Dendritic cell treated with granulocyte-macrophage colony-stimulating factor and Interleukin-4, amounts not matched to agents 40 ng/mL and 50 ng/mL, for 4 days (primary cell): ENCODE data around the gene RMDN2.

Experiments used
- H3K27ac Mint-ChIP-seq: one replicate; pipeline ENCODE4 v1.8.0; 2022; ENCODE audit warnings: mild to moderate bottlenecking, mixed read lengths
- H3K27me3 Mint-ChIP-seq: one replicate; pipeline ENCODE4 v1.8.0; 2022; ENCODE audit warnings: mild to moderate bottlenecking, mixed read lengths
- H3K36me3 Mint-ChIP-seq: one replicate; pipeline ENCODE4 v1.8.0; 2022; ENCODE audit warnings: low read depth, mixed read lengths
- H3K4me1 Mint-ChIP-seq: one replicate; pipeline ENCODE4 v1.8.0; 2022; ENCODE audit warnings: low read depth, mixed read lengths
- H3K4me3 Mint-ChIP-seq: one replicate; pipeline ENCODE4 v1.8.0; 2022; ENCODE audit warnings: mild to moderate bottlenecking, moderate library complexity, mixed read lengths
- H3K9me3 Mint-ChIP-seq: one replicate; pipeline ENCODE4 v1.8.0; 2022; ENCODE audit warnings: mixed read lengths
- intact Hi-C: fragments of 100-400 bp; cut with micrococcal nuclease; formaldehyde crosslinking; loops from one replicate; pipeline ENCODE4 v1.15.0; 2022

RMDN2 gene

DNA sequence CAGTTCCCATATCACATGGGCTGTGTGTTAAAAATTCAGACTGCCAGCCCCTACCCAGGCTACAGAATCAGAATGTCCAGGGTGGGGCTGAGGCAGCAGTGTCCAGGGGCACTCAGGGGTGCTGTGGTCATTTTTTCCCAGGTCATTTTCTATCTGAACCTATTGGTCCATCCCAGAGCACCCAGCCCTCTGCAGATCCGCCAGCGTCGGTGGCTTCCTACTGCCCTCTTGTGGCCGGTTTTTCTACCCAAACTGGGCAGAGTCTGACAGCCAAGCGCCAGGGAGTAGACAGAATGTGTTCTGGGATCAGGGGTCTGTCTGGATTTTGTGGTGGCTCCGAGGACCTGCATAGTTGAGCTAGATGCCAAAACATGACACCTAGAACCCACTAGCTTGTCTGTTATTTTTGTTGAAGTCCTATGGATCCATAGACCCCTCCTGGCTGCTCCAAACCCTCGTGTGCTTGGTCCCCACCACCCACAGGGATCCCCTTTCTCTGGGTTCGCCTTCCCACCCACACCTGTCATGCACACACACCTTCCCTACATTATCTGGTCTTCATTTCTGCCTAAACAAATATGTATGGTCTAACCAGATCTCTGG is 34.1 kb upstream of the RMDN2 start:
- Mint-ChIP-seq H3K4me1 (peaks cover 62% of the 10 kb centered on the region), H3K27ac (peak overlapping the region; percentile 89), H3K27me3 (peaks cover 3% of the 10 kb centered on the region), H3K36me3 (no peaks in the 10 kb centered on the region), H3K9me3 (no peaks in the 10 kb centered on the region), H3K4me3 (no peak overlapping the region)
- intact Hi-C loops, result loop anchor here (10.0 kb wide), 1 partner anchor 384 kb away; no protein-coding TSS in a partner anchor

DNA sequence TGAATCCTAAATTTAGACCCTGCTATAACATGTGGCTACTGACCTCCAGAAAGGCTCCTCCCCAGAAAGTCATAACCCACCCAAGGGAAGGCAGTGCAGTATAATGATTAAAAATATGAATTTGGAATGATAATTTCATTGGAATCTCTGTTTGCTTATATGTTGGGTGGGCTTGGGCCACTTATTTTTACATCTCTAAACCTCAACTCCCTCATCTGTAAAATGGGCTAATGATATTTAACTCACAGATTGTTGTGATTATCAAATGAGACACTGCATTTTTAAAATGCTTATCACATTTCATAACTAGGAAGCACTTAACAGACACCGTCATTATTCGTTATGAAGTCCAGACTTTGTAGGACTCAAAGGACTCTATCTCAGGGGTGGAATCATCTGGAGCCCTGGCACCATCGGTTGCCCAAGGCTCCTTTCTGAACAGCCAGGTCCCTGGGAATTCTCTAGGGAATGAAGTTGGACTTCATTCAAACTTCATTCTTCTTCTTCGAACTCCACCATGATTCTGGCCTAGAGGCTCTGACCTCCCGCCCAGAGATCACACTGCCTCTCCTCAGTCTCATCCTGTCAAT is 33.1 kb upstream of the RMDN2 start:
- H3K4me3 Mint-ChIP-seq, result peak overlapping the region; percentile 71
- H3K36me3 Mint-ChIP-seq, result no peaks in the 10 kb centered on the region
- no peaks in the 10 kb centered on the region for H3K9me3 Mint-ChIP-seq
- H3K27me3 Mint-ChIP-seq, result no peaks in the 10 kb centered on the region
- intact Hi-C loops, result loop anchor here (2.0 to 10.0 kb wide), 2 partner anchors 33 to 383 kb away; partner anchors contain the start of gene RMDN2
- peak overlapping the region; percentile 89 for H3K27ac Mint-ChIP-seq
- H3K4me1 Mint-ChIP-seq, result peaks cover 67% of the 10 kb centered on the region

DNA sequence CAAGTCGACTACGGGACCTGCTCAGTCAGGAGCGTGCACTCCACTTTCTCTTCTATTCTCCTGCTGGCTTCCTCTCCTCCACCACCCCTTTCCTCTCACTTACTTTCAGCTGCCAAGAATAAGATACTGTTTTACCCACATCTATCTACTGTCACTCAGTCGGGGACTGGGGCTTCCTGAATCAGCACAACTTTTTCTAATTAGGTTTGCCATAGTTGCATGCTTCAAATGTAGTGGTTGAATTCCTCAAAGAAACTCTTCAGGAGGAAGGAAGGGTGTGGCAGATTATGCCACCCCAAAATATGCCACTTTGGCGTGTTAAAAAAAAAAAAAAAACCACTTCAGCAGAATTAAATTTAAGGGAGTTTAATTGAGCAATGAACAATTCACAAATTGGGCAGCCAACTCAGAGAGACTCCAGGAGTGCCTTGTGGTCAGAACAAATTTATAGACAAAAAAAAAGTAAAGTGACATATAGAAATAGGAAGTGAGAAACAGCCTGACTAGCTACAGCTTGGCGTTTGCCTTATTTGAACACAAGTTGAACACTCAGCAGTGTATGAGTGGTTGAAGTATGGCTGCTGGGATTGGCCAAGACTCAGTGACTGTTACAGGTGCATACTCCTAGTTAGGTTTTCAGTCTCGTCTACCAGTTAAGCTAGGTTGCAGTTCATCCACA is 32.5 kb upstream of the RMDN2 start:
- Mint-ChIP-seq H3K4me3 (peak overlapping the region; percentile 71), H3K9me3 (no peaks in the 10 kb centered on the region)
- intact Hi-C loops, result loop anchor here (2.0 to 10.0 kb wide), 2 partner anchors 32 to 382 kb away; partner anchors contain the start of gene RMDN2

DNA sequence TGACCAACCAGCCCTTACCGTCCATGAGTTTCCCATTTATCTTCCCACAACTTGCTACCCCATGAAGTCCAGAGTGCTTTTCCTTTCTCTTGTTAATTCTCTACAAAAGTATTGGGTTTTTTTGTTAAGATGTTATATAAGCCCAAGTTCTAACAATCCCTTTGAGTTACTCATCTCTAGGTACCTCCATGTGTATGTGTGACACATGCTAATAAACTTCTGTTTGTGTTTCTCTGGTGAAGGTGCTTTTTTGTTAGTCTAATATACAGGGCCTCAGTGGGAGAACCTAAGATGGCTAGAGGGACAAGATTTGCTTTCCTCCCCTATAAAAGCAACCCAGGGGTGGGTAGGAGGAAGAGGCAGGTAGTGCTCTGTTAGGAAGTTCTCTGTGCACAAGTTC is 31.8 kb upstream of the RMDN2 start:
- intact Hi-C loops, result loop anchor here (2.0 to 10.0 kb wide), 2 partner anchors 31 to 381 kb away; partner anchors contain the start of gene RMDN2
- Mint-ChIP-seq H3K9me3 (no peaks in the 10 kb centered on the region), H3K36me3 (no peaks in the 10 kb centered on the region), H3K4me3 (no peak overlapping the region), H3K27ac (peak overlapping the region; percentile 89), H3K27me3 (no peaks in the 10 kb centered on the region), H3K4me1 (peaks cover 67% of the 10 kb centered on the region)

More for the DNA sequence above, 32.5 kb upstream of the RMDN2 start:
- H3K27ac Mint-ChIP-seq, result peak overlapping the region; percentile 89
- no peaks in the 10 kb centered on the region for H3K27me3 Mint-ChIP-seq
- no peaks in the 10 kb centered on the region for H3K36me3 Mint-ChIP-seq
- peaks cover 67% of the 10 kb centered on the region for H3K4me1 Mint-ChIP-seq

DNA sequence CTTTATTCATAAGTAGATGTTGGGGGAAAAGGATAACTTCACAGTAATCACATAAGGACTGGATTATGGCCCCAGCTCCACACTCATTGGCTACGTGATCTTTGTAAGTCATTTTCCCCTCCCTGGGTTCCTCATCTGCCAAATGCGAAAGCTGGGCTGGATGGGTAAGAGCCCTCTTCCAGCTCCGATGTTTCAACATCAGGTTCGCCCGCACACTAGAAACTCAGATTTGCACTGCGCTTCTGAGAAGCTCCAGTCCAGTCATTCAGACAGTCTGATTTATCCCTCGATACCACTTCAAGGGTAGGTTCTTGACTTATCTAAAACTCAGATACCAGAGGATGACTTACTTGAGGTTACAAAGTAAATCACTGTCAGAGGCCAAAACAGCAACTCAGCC is 31.0 kb upstream of the RMDN2 start:
- intact Hi-C loops, result loop anchor here (10.0 kb wide), 1 partner anchor 381 kb away; no protein-coding TSS in a partner anchor
- Mint-ChIP-seq H3K4me3 (no peak overlapping the region), H3K27me3 (no peaks in the 10 kb centered on the region), H3K36me3 (no peaks in the 10 kb centered on the region), H3K4me1 (peaks cover 64% of the 10 kb centered on the region), H3K9me3 (no peaks in the 10 kb centered on the region), H3K27ac (peak overlapping the region; percentile 89)

DNA sequence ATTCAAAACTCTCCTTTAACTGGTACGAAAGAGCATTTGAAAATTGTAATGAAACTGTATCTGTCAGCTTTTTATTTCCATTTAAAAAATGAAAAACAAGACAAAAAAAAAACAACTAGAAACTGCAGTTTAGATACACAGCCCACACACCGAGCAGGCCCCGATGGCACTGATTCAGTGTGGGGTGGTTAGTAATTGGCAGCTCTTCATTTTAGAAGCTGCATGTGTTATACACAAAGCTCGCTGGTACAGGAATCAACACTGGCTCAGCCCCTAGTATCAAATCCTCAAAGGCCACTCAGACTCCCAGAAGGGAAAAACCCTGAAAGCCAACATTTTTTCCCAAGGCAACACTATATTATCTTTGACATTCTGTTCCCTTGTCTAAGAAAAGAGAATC is 30.5 kb upstream of the RMDN2 start:
- intact Hi-C loops, result loop anchor here (10.0 kb wide), 1 partner anchor 380 kb away; no protein-coding TSS in a partner anchor
- H3K4me3 Mint-ChIP-seq, result no peak overlapping the region
- H3K27me3 Mint-ChIP-seq, result no peaks in the 10 kb centered on the region
- peak overlapping the region; percentile 89 for H3K27ac Mint-ChIP-seq
- H3K9me3 Mint-ChIP-seq, result no peaks in the 10 kb centered on the region
- H3K36me3 Mint-ChIP-seq, result no peaks in the 10 kb centered on the region
- peaks cover 60% of the 10 kb centered on the region for H3K4me1 Mint-ChIP-seq

DNA sequence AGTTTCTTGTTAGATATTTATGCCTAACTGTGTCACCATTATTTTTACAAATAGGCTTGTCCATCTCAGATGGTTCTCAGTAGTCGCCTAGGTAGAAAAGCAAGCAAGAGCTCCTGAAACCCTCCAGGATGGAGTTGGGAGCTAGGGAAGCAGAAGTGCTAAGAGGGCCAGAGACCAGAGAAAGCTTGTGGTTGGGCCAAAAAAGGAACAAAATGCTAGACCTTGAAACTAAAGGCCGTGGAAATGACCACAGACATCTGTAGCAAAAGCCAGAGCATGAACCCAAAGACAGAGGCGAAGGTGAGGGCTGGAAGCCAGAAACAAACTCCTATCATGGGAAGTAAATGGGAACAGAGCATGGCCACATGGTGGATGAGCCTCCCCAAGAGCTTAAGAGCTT is 29.9 kb upstream of the RMDN2 start:
- Mint-ChIP-seq H3K27ac (peak overlapping the region; percentile 89), H3K9me3 (peaks cover 5% of the 10 kb centered on the region), H3K36me3 (no peaks in the 10 kb centered on the region), H3K27me3 (no peaks in the 10 kb centered on the region), H3K4me3 (no peak overlapping the region), H3K4me1 (peaks cover 60% of the 10 kb centered on the region)
- intact Hi-C loops, result loop anchor here (10.0 kb wide), 1 partner anchor 380 kb away; no protein-coding TSS in a partner anchor

DNA sequence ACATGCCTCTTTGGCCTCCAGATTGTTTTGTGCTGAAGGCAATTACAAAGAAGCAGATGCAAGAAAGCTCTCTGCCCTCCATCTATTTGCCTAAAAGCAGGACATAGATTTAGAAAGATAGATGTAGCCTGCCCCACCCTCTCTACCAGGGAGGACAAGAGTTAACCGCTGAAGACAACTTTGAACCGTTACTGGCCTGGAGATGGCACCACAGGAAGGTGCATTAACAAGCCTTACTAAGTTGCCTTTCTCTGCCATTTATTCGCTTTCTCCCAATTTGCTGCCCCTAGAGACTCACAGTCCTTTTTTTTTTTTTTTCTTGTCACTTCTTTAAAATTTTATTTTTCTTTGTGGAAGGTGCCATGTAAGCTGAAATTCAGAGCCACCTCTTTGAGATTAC is 28.8 kb upstream of the RMDN2 start:
- Mint-ChIP-seq H3K4me1 (peaks cover 49% of the 10 kb centered on the region), H3K9me3 (peaks cover 15% of the 10 kb centered on the region), H3K36me3 (no peaks in the 10 kb centered on the region), H3K4me3 (no peak overlapping the region), H3K27ac (no peak overlapping the region), H3K27me3 (no peaks in the 10 kb centered on the region)
- intact Hi-C loops, result loop anchor here (10.0 kb wide), 1 partner anchor 378 kb away; no protein-coding TSS in a partner anchor

DNA sequence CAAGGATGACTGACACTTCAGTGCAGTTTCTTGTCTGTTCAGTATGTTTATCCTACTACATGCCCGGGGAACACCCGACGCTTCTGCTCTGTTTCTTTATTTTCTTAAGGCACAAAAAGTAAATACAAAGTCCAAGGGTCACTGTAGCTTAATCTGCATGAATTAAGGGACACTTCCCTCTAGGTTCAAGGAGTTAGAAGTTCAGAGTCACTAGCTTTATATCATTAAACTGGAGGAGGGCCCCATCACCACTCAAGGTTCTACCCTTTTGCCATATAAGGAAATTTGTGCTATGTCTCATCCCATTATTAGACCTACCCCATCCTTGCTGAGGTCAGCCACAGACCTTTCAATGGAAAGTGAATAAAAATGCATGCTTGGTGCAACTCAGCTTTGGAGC is 27.6 kb upstream of the RMDN2 start:
- intact Hi-C loops, result loop anchor here (10.0 kb wide), 1 partner anchor 377 kb away; no protein-coding TSS in a partner anchor
- Mint-ChIP-seq H3K4me3 (no peak overlapping the region), H3K9me3 (peaks cover 15% of the 10 kb centered on the region), H3K36me3 (no peaks in the 10 kb centered on the region), H3K27ac (no peak overlapping the region), H3K27me3 (no peaks in the 10 kb centered on the region), H3K4me1 (peaks cover 37% of the 10 kb centered on the region)

DNA sequence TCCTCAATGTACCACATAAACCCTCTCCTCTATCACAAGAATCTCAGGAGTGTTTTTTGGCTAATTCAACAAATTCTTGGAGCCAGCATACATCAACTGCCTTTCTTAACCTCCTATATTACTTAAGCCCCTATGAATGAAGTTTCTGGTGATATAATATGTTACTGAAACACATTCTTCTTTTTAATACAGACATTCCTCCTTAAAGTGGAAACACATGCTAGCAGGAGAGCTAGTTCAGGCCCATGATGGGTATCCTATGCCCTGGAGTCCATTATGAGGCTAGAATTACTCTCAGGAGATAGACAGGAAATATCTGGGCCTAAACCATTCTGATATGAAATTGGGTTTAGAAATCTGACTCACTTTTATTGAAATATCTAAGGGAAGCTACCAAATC is 26.6 kb upstream of the RMDN2 start:
- Mint-ChIP-seq H3K27me3 (no peaks in the 10 kb centered on the region), H3K4me1 (peaks cover 28% of the 10 kb centered on the region), H3K36me3 (no peaks in the 10 kb centered on the region), H3K9me3 (peaks cover 15% of the 10 kb centered on the region), H3K27ac (no peak overlapping the region), H3K4me3 (no peak overlapping the region)
- intact Hi-C loops, result loop anchor here (10.0 kb wide), 1 partner anchor 376 kb away; no protein-coding TSS in a partner anchor

DNA sequence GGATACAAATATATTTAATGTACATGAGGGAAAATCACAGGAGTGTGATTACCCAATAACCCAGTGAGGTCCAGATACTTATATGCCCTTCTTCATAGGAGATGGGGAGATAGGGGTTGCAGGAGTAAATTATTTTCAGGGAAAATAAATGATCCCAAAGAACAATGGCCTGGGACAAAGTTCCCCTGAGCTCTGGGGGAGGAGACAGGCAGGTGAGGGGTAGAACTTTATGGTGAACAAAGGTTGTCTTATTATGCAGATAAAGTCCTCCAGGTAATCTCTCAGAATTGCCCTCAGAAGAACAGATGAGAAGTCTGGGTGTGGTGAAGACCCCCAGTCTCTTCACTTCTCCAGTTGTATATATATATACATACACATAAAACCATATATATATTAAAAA is 22.1 kb upstream of the RMDN2 start:
- H3K27ac Mint-ChIP-seq, result no peak overlapping the region
- peaks cover 15% of the 10 kb centered on the region for H3K4me1 Mint-ChIP-seq
- H3K4me3 Mint-ChIP-seq, result no peak overlapping the region
- H3K9me3 Mint-ChIP-seq, result peaks cover 15% of the 10 kb centered on the region
- H3K27me3 Mint-ChIP-seq, result no peaks in the 10 kb centered on the region
- intact Hi-C loops, result no loop called here
- H3K36me3 Mint-ChIP-seq, result no peaks in the 10 kb centered on the region

DNA sequence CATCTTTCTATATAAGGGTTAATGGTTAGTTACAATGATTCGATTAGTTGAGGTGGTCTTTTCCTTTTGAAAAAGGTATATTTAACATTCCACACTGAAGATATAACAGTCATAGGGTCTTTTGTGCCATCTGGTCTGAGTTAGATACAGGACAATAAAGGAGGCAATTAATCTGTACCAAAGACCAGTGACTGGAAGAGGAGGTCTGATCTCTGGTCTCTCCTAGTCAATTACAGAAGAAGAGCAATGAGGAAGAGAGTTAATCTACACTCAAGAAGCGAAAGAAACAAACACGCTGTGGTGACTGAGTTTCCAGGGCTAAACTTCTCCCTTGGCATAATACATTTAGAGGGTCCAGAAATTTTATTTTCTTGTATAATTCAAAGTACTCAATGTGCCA is 20.7 kb upstream of the RMDN2 start:
- Mint-ChIP-seq H3K27me3 (no peaks in the 10 kb centered on the region), H3K27ac (no peak overlapping the region), H3K4me3 (no peak overlapping the region), H3K36me3 (no peaks in the 10 kb centered on the region), H3K9me3 (peaks cover 15% of the 10 kb centered on the region), H3K4me1 (peaks cover 15% of the 10 kb centered on the region)
- intact Hi-C loops, result no loop called here

DNA sequence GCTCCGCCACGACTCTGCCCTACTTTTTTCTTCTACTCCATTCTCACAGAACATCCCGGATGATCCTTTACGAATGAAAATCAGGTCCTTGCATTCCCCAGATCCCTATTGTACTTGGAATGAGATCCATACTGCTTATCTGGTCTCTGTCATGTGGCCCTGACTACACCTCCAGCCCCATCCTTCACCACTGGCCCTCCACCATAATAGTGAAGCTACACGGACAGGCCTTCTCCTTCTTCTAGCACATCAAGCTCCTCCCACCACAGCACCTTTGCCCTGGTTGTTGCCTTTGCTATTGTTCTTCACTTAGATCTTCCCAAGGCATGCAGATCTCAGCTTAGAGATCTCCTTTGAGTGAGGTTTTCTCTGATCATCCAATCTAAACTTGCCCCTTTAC is 20.1 kb upstream of the RMDN2 start:
- Mint-ChIP-seq H3K27ac (no peak overlapping the region), H3K36me3 (no peaks in the 10 kb centered on the region), H3K4me1 (peaks cover 15% of the 10 kb centered on the region), H3K9me3 (peaks cover 12% of the 10 kb centered on the region), H3K27me3 (no peaks in the 10 kb centered on the region), H3K4me3 (no peak overlapping the region)
- intact Hi-C loops, result no loop called here

DNA sequence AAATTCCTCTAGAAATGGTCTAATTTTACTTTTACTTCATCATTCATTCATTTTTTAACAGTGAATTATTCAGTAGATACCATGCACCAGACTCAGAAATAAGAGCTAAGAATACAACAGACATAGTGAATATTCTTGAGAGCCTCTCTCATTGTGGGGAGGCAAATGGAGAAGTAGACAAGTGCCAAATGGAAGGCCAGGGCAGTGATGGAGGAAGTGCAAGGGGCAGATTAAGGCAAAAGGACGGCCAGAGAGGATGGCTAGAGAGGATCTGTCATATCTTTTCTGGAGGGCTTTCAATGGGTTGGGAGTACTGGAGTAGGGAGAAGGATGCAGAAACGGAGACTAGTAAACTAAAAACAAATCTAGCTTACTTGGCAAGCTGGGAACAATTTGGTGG is 19.0 kb upstream of the RMDN2 start:
- intact Hi-C loops, result no loop called here
- Mint-ChIP-seq H3K9me3 (peaks cover under 1% of the 10 kb centered on the region), H3K4me3 (no peak overlapping the region), H3K4me1 (peaks cover 15% of the 10 kb centered on the region), H3K27me3 (no peaks in the 10 kb centered on the region), H3K27ac (no peak overlapping the region), H3K36me3 (no peaks in the 10 kb centered on the region)
